HG03066 (cell line): ENCODE data around the gene AKAP6.
"Not testable (repeated sequence)": the region's sequence is repeated elsewhere in the genome, so short reads cannot be mapped to it uniquely, and the experiment has no call there.

Experiments
- ATAC-seq: cut with Tn5 transposase; IDR thresholded peaks from one replicate; pipeline ENCODE4 v1.9.1; 2021; ENCODE audit warnings: low read depth; ENCODE audit not compliant: unreplicated experiment

The AKAP6 gene

DNA sequence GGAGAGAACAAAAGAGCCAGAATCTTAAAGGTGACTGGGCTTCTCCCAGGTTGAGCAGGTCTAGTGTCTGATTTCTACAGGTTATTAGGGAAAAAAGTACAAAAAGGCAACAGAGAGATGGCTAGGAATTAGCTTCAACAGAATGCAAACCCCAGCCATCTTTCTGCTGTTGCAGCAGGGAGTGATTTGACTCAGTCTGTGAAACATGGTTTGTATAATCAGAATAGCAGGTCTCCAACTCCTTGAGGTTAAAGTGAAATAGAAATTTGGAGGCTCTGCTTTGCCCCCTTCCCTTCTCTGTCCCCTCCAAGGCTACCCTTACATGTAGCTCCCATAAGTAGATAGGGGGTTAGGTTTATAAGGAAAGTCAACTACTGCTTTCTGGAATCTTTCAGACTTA lies 105.8 kb downstream of the AKAP6 start:
- ATAC-seq: no peak

DNA sequence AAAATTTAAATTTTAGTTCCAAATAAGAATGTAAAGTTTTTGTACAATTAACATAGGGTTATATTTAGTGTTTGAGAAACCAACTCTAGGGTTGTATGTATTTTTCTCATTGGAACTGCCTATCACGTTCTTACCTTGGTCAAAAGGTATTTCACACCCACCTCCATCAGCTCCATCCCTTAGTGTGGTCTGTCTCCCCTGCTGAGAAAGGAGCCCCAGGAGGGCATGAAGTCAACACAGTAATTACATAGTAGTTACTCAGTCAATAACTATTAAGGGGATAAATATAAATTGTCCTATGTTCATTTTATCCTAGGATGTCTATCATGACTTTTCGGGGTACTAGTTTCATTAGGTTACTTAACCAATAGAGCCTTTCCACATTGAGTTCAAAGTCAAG lies 106.3 kb downstream of the AKAP6 start:
- no peak for ATAC-seq

DNA sequence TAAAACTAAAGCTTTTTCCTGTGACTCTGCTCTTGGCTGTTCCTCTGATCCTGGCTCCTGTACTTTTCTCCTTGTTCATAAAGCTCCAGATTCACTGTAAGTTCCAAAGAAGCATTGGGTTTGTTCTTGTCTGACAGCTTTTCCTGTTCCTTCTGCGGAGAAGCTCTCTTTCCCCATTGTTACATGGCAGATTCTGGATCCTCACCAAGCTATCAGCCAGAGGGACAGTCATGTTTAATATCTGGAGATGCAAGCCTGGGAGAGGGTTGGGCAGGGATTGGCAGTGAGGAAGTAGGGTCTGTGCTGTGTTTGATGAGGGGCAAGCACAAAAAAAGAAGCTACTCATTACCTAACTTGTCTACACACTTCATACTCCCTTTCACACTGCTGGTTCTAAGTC lies 107.9 kb downstream of the AKAP6 start:
- ATAC-seq: no peak

DNA sequence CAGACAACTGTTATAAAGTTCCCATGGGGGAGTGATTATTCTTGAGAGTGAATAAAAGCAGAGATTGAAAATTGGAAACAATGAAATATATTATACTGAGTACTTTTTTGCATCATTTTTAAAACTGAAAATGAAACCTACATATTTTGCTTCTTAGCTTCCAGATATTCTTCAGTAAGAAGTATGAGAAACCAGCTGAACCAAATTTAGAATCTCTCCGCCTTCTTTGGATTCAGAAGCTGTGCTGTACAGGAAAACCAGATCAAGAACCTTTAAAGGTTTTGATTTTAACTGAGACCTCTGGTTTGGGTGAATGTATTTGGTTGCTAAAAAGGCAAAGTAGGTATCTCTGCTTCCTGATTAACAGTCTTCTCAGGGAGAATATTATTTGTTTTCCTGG lies 109.4 kb downstream of the AKAP6 start:
- no peak for ATAC-seq

DNA sequence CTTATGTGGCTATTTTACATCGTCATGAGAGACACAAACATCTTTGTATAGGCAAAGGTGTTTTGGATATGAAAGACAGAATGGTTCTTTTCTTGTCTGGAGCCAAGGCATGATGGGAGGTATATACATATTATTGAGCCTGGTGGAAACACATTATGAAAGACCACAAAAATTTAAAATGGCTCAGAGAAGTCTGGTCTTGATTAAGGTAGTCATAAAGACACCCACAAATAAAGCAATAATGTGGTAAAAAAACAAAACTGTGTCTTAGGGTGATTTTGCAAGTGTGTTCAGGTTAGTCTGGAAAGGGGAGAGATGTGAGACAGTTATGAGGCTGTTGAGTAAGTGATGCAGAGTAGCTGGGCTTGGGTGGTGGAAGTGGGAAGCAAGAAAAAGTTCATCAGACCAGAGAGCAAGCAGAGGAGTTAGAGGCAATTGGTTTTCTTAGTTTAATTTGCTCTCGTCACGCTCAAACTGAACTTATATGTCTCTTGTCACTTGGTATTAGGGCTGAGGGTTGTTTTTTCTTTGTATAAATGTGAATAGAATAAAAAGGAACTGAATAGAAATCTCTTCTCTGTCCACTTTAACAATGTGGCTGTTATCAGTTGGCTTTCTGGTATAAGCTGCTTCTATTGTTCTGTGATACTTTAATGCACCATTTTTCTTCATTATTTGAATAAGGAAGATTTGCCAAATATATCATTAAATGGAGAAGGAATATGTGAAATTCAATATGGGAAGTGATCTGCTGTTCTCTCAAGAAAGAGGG lies 115.0 kb downstream of the AKAP6 start:
- ATAC-seq: no peak

DNA sequence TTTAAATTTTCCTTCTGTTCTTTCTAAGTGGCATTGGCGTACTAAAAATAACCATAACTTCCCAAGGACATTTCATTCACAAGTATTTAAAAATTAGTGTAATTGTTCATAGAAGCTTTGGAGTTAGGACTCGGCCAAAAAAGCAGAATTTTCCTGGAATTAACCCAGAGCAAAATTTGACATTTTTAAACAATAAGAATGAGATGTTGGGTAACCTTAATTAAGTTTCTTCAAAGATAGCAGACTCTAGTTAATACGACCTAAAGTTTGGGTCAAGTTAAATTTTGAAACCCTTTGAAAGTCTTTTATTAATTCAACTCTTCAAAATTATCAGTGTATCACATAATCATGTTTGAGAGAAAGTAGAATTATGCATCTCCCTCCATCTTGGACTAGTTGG lies 118.3 kb downstream of the AKAP6 start:
- ATAC-seq: no peak

DNA sequence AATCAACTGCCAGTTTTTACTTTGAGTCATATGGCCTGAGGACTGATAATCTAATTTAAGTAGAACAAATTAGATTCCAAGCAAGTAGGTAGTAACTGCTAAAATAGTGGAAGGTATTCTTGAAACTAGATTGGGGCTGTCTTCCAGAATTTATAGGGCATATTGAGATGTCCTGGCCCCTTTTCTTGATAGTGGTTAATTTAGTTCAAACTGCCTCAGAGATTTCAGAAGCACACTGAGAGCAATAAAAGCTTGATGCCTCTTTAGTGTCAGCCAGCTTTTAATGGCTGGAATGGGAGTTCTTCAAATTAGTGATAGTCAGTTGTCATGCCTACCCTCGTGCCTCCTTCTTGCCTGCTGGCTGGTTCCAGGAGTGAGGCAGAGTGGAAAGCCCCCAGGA lies 120.5 kb downstream of the AKAP6 start:
- ATAC-seq: no peak

DNA sequence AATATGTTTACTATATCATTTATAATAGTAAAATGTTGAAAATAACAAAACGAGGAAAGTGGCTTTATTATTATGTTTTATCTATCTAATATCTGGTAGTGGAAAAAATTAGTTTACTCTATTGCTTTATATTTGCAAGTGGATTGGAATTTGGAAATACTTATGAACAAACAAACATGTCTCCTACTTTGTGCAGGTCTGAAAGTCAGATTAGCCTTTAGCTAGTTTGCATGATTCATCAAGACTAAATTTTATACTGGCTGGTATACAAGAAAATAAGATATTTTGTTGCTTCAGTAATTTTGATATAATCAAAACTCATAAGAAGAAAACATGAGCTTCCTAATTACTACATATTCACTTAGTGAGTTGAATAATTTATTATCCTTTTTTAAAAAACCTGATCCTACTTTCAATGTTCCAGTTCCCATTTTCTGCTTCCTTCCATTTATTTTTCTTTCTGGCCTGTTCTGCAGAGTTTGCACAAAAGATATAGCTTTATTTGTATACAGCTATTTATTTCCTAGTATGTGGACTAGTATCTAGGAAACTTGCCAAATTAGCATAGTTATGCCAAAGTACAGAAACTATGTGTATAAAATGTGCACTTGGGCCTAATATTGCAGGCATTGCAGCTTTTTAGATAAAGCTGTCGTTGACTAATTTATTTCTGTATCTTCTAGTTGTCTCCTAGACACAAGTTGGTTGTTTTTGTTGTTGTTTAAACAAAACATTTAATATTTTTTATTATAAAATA lies 122.0 kb downstream of the AKAP6 start:
- no peak for ATAC-seq

DNA sequence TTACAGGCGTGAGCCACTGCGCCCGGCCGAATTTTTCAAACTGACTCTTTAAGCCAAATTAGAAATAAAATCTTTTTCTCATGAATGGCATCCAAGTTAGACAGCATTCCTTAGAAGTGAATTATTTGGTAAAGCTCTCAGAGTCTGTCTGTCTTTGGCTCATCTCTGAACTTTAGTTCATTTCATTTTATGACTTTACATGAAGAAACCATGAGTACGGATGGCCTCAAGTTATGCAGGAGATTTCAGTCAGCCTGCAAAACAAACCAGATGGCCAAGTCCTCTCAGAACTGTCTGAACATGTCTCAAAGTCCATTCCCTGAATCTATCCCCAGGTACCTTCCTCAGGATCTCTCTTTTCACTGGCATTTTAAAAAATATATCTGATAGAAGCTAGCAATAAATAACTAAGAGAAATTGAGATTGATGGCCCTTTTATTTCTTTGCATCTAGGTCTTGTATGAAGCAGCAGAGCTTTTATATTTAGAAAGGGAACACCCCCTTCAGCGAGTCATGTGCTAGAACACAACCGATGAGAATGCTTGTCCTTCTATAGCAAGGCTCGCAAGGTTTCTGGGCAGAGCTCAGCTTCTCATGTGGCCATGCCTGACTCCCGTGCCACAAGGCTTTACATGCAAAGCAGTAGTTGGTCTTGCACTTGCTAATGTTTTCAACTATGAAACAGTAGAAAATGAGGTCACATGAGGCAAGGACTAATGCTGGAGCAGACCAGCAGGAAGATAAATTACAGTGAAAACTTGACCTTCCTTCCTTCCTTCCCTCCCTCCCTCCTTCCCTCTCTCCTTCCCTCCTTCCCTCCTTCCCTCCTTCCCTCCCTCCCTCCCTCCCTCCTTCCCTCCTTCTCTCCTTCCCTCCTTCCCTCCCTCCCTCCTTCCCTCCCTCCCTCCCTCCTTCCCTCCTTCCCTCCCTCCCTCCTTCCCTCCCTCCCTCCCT lies 125.0 kb downstream of the AKAP6 start:
- ATAC-seq: no peak

DNA sequence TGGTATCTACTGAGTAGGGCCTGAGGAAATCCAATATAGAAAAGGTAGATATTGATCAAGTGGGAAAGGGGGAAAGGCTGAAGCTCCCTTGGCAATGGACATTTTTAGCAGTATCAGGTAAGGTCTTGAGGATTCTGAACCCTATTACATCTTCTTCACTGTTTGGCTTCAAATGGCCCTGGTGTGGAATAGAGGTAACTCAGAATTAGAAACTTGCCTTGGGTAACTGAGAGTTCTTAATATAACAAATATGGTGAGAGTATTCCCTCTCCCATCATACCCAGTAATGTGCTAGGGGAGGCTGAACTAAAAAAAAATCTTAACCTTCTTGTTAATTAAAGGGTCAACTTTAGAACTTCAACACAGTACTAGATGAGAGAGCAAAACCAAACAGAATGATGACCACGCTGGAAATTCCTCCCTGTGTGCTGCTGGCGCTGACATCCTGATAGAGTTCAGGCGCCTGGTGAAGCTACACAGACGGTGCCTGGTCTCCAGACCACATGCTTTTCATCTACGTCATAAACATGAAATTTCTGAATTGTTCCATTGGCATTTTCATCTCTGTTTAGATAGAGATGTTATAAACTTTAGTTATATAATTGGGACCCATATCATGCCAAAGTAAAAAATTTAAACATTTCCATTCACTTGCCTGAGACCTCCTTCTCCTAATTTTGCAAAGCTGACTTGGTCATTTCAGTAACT lies 128.3 kb downstream of the AKAP6 start:
- ATAC-seq: no peak

DNA sequence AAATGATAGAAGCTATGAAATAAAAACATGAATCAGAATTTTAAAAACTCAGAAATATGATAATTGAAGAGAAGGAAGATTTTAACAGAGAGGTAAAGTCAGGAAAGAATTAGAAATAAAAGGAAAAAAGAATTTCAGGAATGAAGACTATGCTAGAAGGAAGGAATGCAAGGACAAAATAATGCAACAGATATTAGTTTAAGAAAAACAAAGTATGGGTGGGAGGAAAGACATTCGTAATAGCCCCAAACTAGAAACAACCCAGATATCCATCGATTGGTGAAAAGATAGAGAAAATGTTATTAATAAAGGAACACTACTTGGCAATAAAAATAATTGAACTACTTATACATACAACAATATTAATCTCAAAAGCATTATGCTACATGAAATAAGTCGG lies 129.6 kb downstream of the AKAP6 start:
- ATAC-seq: no peak

DNA sequence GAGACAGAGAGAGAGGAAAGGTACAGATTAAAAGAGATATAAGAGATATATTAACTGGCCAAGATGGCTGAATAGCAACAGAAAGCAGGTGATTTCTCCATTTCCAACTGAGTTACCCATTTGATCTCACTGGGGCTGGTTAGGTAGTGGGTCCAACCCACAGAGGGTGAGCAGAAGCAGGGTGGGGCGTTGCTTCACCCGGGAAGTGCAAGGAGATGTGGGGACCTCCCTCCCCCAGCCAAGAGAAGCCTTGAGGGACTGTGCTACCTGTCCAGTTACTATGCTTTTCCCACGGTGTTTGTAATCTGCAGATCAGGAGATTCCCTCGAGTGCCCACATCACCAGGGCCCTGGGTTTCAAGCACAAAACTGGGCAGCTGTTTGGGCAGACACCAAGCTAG lies 131.2 kb downstream of the AKAP6 start:
- no peak for ATAC-seq

DNA sequence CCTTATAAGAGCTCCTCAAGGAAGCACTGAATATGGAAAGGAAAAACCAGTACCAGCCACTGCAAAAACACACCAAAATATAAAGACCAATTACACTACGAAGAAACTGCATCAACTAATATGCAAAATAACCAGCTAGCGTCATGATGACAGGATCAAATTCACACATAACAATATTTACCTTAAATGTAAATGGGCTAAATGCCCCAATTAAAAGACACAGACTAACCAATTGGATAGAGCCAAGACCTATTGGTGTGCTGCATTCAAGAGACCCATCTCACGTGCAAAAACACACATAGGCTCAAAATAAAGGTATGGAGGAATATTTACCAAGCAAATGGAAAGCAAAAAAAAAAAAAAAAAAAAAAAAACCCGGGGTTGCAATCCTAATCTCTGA lies 133.5 kb downstream of the AKAP6 start:
- ATAC-seq: not testable (repeated sequence)

DNA sequence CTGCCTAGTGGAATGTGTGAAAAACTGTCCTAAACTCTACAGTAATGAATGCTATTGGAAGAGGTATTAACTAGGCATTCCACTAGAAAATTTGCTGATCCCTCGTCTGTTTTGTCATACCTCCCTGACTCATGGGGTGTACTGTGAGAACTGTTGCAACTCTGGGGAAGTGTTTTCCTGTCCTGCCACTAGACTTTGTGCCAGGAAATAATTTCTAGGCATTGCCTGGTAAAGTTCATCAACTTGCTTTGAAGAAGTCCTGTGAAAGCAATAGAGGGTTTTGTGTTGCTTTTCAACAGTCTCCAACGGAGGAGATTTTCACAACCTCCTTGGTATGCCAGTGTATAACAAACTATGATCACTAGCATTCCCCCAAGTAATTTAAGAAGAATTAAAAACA lies 139.9 kb downstream of the AKAP6 start:
- ATAC-seq: no peak

DNA sequence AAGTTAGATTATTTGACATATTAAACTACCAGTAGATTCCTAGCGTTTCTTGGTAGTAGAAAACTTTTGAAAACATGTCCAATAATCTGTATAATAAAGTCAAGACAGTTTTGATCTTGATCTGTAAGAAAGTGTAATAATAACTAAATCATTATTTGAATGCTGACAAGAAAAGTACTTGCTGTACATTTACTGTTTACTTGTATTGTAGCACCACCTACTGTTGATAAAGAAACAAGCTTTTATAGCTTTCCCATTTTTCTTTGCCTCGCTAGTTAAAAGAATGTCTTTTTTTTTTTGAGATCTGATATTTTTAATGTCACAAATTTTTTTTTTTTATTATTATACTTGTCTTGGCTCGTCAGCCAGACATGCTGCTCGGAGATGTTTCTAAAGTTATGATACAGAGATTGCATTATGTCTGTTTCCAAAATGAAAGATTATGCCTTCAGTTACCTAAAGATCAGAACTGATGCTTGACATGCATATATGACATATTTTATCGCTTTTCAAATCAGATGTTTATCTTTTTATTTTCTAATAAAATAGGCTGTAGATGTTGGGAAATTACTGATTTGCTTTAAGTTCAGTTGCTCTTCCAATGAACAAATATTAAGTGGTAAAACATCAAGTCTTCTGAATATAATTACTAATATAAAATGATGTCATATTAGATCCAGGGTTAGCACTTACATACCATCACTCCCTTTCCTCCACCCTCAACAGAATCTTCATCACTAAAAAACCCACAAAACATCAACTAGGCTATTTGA lies 140.5 kb downstream of the AKAP6 start:
- ATAC-seq: no peak

DNA sequence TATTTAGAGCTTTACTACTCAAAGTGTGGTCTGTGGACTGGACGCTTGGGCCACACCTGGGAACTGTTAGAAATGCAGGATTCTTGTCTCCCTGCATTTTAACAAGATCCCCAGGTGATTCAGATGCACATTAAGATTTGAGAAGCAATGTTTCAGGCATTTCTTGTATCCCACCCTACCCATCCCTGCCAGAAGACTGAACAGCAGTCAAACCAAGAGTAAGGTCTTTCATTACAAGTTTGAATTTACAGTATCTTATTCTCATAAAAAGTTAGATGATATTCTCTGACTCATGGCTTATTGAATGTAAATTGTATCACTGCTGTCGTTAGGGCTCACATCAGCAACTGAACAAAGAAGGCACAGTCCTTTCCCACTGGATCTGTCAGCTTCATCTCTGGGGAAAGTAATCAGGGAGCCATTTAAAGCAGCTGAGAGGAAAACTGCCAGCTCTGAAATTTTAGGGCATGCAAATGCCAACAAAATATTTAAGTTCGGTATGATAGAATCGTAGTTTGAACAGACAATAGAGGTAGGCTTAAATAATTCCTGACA lies 141.1 kb downstream of the AKAP6 start:
- no peak for ATAC-seq

DNA sequence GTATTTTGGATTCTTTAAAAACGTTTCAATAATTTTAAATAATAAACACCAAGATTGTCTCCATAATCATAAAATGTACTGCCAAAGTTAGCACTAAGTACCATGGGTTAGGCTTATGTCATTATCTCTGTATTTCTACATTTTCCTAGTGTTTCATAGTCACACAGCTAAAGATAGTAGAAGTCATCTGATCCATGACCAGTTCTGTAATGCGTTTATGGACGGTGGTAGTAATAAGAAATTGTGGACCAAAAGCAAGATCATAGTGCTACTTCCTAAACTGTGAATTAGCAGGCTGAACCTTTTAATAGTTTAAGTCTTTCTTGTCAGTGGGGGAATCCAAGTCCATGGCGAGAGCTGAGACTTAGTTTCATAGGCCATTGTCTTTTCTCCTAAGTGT lies 142.1 kb downstream of the AKAP6 start:
- no peak for ATAC-seq

DNA sequence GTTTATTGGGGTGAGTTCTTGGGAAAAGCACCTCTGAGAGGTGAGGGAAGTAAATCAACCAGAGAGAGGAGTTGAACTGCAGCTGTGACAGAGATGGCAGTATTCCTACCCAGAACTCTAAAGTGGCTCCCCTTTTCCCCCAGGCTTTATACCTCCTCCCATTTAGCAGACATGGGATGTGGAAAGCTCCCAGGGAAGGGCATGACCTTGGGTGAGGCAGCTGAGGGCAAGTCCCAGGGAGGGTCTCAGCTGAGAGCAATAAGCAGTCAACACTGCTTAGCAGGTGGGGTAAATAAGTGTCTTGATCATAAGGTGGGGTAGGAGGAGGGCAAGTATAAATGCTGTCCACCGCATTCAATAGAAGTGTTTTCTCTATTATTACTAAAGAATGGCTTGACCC lies 143.0 kb downstream of the AKAP6 start:
- ATAC-seq: no peak
